ENCODE results near the gene BPIFA1. TPM values are rescaled to one million over a fixed set of nuclear protein-coding genes. Genes with fewer than 3 reads are reported as not detected.

BPIFA1 gene
- total and polyA plus RNA-seq, 2 of the 8 experiments (the other 6 are each of a cell fraction or from before 2014, with no cell fraction given), result not detected

DNA sequence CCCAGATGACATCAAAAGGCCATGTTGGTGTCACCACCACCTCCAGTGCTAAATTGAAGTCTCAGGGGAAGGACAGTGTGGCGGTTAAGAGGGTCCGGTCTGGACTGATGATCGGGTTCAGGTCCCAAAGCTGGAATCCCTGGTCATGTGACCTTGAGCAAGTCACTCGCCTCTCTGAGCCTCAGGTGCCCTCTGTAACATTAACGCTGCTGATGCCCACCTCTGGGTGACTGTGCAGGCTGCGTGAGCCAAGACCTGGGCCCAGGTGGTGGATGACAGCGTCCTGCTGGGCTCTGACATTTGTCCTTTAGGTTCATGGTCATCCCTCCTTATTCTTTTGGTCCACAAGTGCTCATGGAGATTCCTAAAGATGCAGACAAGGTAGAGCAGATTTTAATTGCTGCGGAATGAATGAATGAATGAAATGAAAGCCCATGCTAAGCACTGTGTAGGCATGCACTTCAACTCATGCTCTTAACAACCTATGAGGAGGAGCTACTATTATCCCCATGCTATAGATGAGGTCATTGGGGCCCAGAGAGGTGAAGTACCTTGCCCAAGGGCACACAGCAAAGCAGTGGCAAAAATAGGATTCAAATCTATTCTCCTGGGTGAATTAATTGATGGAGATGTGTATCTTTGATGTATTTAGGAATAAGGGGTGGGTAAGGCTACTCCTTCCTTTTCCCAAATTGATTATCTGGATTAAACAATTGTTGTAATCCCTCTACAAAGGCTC, 46.6 kb downstream of the BPIFA1 start (continued):
- TF ChIP-seq CHD7 (IDR thresholded peaks at IDR 0.05; ENCODE audit: insufficient replicate concordance, low read length), result no peak
- TF ChIP-seq TAF1 (IDR thresholded peaks at IDR 0.05; ENCODE audit: low read depth, low read length), result no peak
- no peak for TF ChIP-seq SIX5 (IDR thresholded peaks at IDR 0.05; ENCODE audit: low read depth, low read length)
